Measurements from ENCODE around the gene TPM2.

- TF ChIP-seq CTCF (conservative IDR thresholded peaks at IDR 0.05) (no peak), ZFX (IDR thresholded peaks at IDR 0.05) (no peak)
Measured at GRCh38 chr9:35690294-35690613, 529 bp upstream of the TPM2 start.

Measured in C4-2B (cell line).